Esophagus squamous epithelium (tissue), 5 donors: ENCODE results near the gene RAB37. TPM values are rescaled to one million over a fixed set of nuclear protein-coding genes. Genes with fewer than 3 reads are reported as not detected.

Experiments
- DNase-seq: peaks from one replicate; lab custom pipeline; 2025; lab: John Stamatoyannopoulos, UW
- H3K27ac ChIP-seq, 4 donors: fragments of 200-600 bp; sonication (generic); one replicate each; pipeline ENCODE4 v1.5.1; 2016 to 2019; ENCODE audit warnings: mild to moderate bottlenecking in 1 of 4
- H3K27me3 ChIP-seq, 4 donors: fragments of 200-600 bp; sonication (generic); 1 replicate in 3 of 4; 2 replicates in 1 of 4; pipeline versions ENCODE4 v1.5.1 to v1.6.0; 2017 to 2021; ENCODE audit warnings: antibody characterized with exemption in 1 of 4
- H3K36me3 ChIP-seq, 3 donors: fragments of 200-600 bp; sonication (generic); one replicate each; pipeline ENCODE4 v1.5.1; 2016 to 2019
- H3K4me1 ChIP-seq, 3 donors: fragments of 200-600 bp; sonication (generic); one replicate each; pipeline ENCODE4 v1.5.1; 2017 to 2019
- H3K4me3 ChIP-seq, 4 donors: fragments of 200-600 bp; sonication (generic); 1 replicate in 3 of 4; 2 replicates in 1 of 4; pipeline ENCODE4 v1.5.1; 2016 to 2019; ENCODE audit warnings: mild to moderate bottlenecking in 2 of 4, moderate library complexity in 1 of 4
- H3K9me3 ChIP-seq, 3 donors: fragments of 200-600 bp; sonication (generic); one replicate each; pipeline ENCODE4 v1.5.1; 2016 to 2019
- POLR2A ChIP-seq, 4 donors: fragments of 450-650 bp; IDR thresholded peaks; one replicate each; pipeline ENCODE4 v1.6.1; 2017; ENCODE audit warnings: antibody characterized with exemption in 4 of 4, mild to moderate bottlenecking in 4 of 4, moderate library complexity in 3 of 4
- WGBS, 2 donors: methylation state at CpG; one replicate each; pipeline ENCODE4 v1.1.5; 2018; 5-methylcytosine and 5-hydroxymethylcytosine counted together
- intact Hi-C: fragments of 100-400 bp; cut with DNase I; formaldehyde crosslinking; loops from one replicate; pipeline ENCODE4 v1.15.0; 2022
- total RNA-seq, 4 donors: library from RNA; depleted of rRNA; stranded (reverse); fragments of >200 nt; gene quantifications; one replicate each; pipeline ENCODE4 v1.1.0, GENCODE V29; 2016
- TF ChIP-seq, protein P1 (sequence below), 6 experiments: fragments of 450-650 bp in 4 of 6; fragments of 200-600 bp in 2 of 6; sonication (generic) in 2 of 6; IDR thresholded peaks; one replicate each; pipeline ENCODE4 v1.5.1; 2016 to 2019; ENCODE audit warnings: antibody characterized with exemption in 6 of 6, mild to moderate bottlenecking in 4 of 6, moderate library complexity in 4 of 6
- donor health status: DM: yes; HTN: yes; CAD: no.

Gene RAB37
- total RNA-seq, 4 donors from 2014 or later = 0.44 to 3.2 (median 1.6) TPM; not detected in 1

DNA sequence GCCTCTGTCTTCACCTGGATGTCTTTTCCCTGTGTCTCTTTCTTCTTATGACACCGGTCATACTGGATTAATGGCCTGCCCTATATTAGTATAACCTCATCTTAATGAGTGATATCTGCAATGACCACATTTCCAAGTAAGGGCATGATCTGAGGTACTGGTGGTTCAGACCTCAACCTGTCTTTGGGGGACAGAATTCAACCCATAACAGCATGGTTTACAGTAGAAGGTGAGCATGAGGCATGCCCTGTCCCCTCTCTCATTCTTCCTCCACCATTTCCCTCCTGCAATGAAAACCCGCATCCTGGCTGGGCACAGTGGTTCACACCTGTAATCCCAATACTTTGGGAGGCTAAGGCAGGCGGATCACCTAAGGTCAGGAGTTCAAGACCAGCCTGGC, 2.8 kb upstream of the RAB37 start:
- Histone ChIP-seq H3K4me1 (peaks cover 20 to 32% (median 28%) of the 10 kb centered on the region in 3 donors), H3K4me3 (no peak overlapping the region), H3K9me3 (no peaks in the 10 kb centered on the region), H3K27ac (no peak overlapping the region), H3K27me3 (peaks cover 0 to 68% (median 7%) of the 10 kb centered on the region in 4 donors), H3K36me3 (no peaks in the 10 kb centered on the region)
- WGBS, 2 donors = 84% methylated on average over 2 to 3 of the region's 3 CpGs
- TF ChIP-seq, protein P1, sequence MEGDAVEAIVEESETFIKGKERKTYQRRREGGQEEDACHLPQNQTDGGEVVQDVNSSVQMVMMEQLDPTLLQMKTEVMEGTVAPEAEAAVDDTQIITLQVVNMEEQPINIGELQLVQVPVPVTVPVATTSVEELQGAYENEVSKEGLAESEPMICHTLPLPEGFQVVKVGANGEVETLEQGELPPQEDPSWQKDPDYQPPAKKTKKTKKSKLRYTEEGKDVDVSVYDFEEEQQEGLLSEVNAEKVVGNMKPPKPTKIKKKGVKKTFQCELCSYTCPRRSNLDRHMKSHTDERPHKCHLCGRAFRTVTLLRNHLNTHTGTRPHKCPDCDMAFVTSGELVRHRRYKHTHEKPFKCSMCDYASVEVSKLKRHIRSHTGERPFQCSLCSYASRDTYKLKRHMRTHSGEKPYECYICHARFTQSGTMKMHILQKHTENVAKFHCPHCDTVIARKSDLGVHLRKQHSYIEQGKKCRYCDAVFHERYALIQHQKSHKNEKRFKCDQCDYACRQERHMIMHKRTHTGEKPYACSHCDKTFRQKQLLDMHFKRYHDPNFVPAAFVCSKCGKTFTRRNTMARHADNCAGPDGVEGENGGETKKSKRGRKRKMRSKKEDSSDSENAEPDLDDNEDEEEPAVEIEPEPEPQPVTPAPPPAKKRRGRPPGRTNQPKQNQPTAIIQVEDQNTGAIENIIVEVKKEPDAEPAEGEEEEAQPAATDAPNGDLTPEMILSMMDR (IDR thresholded peaks at IDR 0.05) = no peak
- no peak for TF ChIP-seq POLR2A (IDR thresholded peaks at IDR 0.05)
- no peak for DNase-seq
- intact Hi-C loops = loop anchor here (5.0 kb wide), 1 partner anchor 77 kb away; no protein-coding TSS in a partner anchor

- peaks cover 20 to 45% (median 25%) of the 10 kb centered on the region in 3 donors for H3K4me1 ChIP-seq
- H3K9me3 ChIP-seq = no peaks in the 10 kb centered on the region
- H3K4me3 ChIP-seq = peak overlapping the region; percentile 16 to 66 (median 36)
- intact Hi-C loops = no loop called here
- 5 to 12% methylated on average over 11 to 12 of the region's 38 CpGs for WGBS, 2 donors
- TF ChIP-seq POLR2A (IDR thresholded peaks at IDR 0.05) = no peak
- TF ChIP-seq, protein P1 (IDR thresholded peaks at IDR 0.05) = peak in 5 of 6 experiments; percentile 15 to 37 (median 25)
- peaks cover 0 to 89% (median 7%) of the 10 kb centered on the region in 4 donors for H3K27me3 ChIP-seq
- no peaks in the 10 kb centered on the region for H3K36me3 ChIP-seq
- DNase-seq = no peak
- H3K27ac ChIP-seq = peak overlapping the region in 3 of 4 donors; percentile 3 to 67 (median 64)
These were observed 419 bp downstream of the RAB37 start for GRCh38 chr17:74737299-74738050.

DNA sequence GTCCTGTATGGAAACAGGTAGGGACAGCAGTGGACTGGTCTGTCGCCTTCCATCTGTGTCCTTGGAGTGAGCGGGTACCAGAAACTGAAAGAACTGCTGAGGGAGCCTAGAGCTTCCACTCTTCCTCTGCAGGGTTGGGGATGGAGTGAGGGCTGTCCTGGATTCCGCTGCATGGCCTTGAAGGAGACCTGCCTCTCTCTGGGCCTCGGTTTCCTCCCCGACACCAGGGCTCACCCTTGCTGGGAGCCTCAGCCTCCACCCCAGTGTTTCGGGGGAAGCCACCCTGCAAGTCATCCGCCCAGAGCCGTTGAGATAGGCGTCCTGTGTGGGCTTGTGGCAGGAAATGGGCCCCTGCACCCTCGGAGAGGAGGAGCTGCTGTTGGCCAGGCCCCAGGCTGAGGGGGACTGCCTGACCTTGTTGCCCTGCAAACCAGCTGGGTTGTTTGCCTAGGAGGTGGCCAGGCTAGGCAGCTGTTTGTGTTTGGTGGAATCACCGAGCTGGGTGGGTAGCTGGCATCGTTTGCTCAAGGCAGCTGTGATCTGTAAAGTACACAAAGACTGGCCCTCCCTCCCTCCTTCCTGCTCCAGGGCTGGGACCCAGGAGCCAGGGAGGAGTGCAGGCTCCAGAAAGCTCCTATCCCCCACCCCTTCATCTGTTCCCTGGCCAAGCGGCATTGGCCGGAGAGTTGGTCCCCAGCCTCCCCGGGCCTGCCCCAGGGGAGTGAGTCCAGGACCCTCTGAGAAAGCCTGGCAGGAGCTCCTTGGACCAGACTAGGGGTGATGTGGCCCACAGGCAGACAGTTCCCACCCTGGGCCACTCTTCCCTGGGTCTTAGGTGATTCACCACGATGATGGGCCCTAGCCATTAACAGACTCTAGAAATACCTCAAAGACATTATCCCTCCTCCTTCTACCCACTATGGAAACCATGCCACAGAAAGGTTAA, 1.3 kb downstream of the RAB37 start:
- intact Hi-C loops = no loop called here
- Histone ChIP-seq H3K4me1 (peaks cover 20 to 53% (median 25%) of the 10 kb centered on the region in 3 donors), H3K9me3 (no peaks in the 10 kb centered on the region), H3K27me3 (peaks cover 0 to 97% (median 7%) of the 10 kb centered on the region in 4 donors), H3K27ac (peak overlapping the region in 3 of 4 donors; percentile 3 to 67 (median 64)), H3K4me3 (peak overlapping the region in 3 of 4 donors; percentile 29 to 66 (median 44)), H3K36me3 (no peaks in the 10 kb centered on the region)
- no peak for DNase-seq
- WGBS, 2 donors = 0 to 37% methylated on average over 2 to 6 of the region's 16 CpGs
- TF ChIP-seq POLR2A (IDR thresholded peaks at IDR 0.05) = peak in 1 of 4 donors; percentile 44
- TF ChIP-seq, protein P1 (IDR thresholded peaks at IDR 0.05) = no peak

DNA sequence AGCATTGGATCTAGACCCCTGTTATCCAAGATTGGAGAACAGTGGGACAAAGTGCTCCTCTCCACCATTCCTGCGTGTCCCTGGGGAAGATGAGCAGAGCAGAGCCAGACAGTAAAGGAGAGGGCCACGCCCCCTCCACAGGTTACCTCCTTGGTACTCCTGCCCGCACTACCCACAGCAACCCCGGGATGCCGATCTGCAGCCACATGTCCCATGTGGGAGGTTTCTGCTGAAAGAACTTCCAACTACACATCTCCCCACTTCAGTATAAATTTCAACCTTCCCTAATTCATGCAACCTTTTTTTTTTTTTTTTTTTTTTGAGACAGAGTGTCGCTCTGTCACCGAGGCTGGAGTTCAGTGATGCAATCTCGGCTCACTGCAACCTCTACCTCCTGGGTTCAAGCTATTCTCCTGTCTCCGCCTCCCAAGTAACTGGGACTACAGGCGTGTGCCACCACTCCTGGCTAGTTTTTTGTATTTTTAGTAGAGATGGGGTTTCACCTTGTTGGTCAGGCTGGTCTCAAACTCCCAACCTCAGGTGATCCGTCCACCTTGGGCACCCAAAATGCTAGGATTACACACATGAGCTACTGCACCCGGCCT, 2.3 kb downstream of the RAB37 start:
- H3K4me1 ChIP-seq = peaks cover 20 to 59% (median 25%) of the 10 kb centered on the region in 3 donors
- peaks cover 0 to 89% (median 7%) of the 10 kb centered on the region in 4 donors for H3K27me3 ChIP-seq
- peak overlapping the region in 2 of 4 donors; percentile 9 to 67 for H3K27ac ChIP-seq
- H3K9me3 ChIP-seq = no peaks in the 10 kb centered on the region
- H3K36me3 ChIP-seq = no peaks in the 10 kb centered on the region
- no peak overlapping the region for H3K4me3 ChIP-seq
- no peak for TF ChIP-seq POLR2A (IDR thresholded peaks at IDR 0.05)
- TF ChIP-seq, protein P1 (IDR thresholded peaks at IDR 0.05) = no peak
- WGBS, 2 donors = 69 to 83% methylated on average over 11 to 12 of the region's 12 CpGs
- DNase-seq = no peak
- intact Hi-C loops = no loop called here
